ENCODE results near the gene CD27.
A peak's percentile ranks its signal among the peaks of the same experiment; 100 is the strongest.
"Not testable (repeated sequence)": the region's sequence is repeated elsewhere in the genome, so short reads cannot be mapped to it uniquely, and the experiment has no call there.

The CD27 gene

GRCh38 chr12:6469609-6470374 is 25.0 kb downstream of the CD27 start:
- DNase-seq (ENCODE audit: extremely low spot score): no peak
- ChIA-PET POLR2A (interaction anchor here (0.6 to 2.8 kb wide), 27 partner anchors 9 to 382 kb away, joined by 3 to 73 read pairs (median 6); partner anchors contain the start of genes CDCA3, COPS7A, GAPDH and MLF2), CTCF (interaction anchor here (1.1 to 3.1 kb wide), 11 partner anchors 8 to 89 kb away, joined by 3 to 31 read pairs (median 6); partner anchors contain the start of gene MRPL51)
- TF ChIP-seq CTCF (IDR thresholded peaks at IDR 0.05; ENCODE audit: control extremely low read depth, extremely low read depth, low read depth, missing control alignments): no peak

- ChIA-PET CTCF (interaction anchor here (1.1 to 3.1 kb wide), 13 partner anchors 9 to 88 kb away, joined by 3 to 31 read pairs (median 4); partner anchors contain the start of gene MRPL51), POLR2A (interaction anchor here (0.5 to 2.8 kb wide), 45 partner anchors 10 to 420 kb away, joined by 3 to 73 read pairs (median 5); partner anchors contain the start of genes CDCA3, COPS7A, GAPDH and MLF2)
- DNase-seq (ENCODE audit: extremely low spot score): peak; percentile 96
- no peak for TF ChIP-seq CTCF (IDR thresholded peaks at IDR 0.05; ENCODE audit: control extremely low read depth, extremely low read depth, low read depth, missing control alignments)
Observed at GRCh38 chr12:6470375-6471163, 25.8 kb downstream of the CD27 start, which contains the start of gene VAMP1. Gene VAMP1 (minus strand): TSS chr12:6470677. CDS start chr12:6470531, 146 bp downstream.

- no peak for DNase-seq (ENCODE audit: extremely low spot score)
- ChIA-PET CTCF (interaction anchor here (1.3 to 2.2 kb wide), 3 partner anchors 9 to 67 kb away, joined by 3 to 12 read pairs (median 3); no protein-coding TSS in a partner anchor), POLR2A (interaction anchor here (0.6 kb wide), 1 partner anchor 405 kb away, joined by 8 read pairs; no protein-coding TSS in a partner anchor)
- TF ChIP-seq CTCF (IDR thresholded peaks at IDR 0.05; ENCODE audit: control extremely low read depth, extremely low read depth, low read depth, missing control alignments): no peak
Observed at GRCh38 chr12:6471989-6472360, 27.2 kb downstream of the CD27 start.

- ChIA-PET POLR2A (interaction anchor here (0.6 kb wide), 1 partner anchor 404 kb away, joined by 8 read pairs; no protein-coding TSS in a partner anchor), CTCF (no interaction called here)
- no peak for TF ChIP-seq CTCF (IDR thresholded peaks at IDR 0.05; ENCODE audit: control extremely low read depth, extremely low read depth, low read depth, missing control alignments)
Observed at GRCh38 chr12:6472491-6472890, 27.7 kb downstream of the CD27 start.

GRCh38 chr12:6475233-6475975 is 30.6 kb downstream of the CD27 start:
- CTCF ChIA-PET: interaction anchor here (1.5 kb wide), 1 partner anchor 10 kb away, joined by 5 read pairs; no protein-coding TSS in a partner anchor
- DNase-seq (ENCODE audit: extremely low spot score); POLR2A ChIA-PET: not testable (repeated sequence)

More at GRCh38 chr12:6472491-6472890, 27.7 kb downstream of the CD27 start:
- DNase-seq (ENCODE audit: extremely low spot score): no peak

- TF ChIP-seq CTCF (IDR thresholded peaks at IDR 0.05; ENCODE audit: control extremely low read depth, extremely low read depth, low read depth, missing control alignments): no peak
- POLR2A ChIA-PET: no interaction called here
- no peak for DNase-seq (ENCODE audit: extremely low spot score)
- CTCF ChIA-PET: no interaction called here
Observed at GRCh38 chr12:6476489-6476888, 31.7 kb downstream of the CD27 start.

GRCh38 chr12:6477601-6478377 is 33.0 kb downstream of the CD27 start:
- ChIA-PET CTCF (interaction anchor here (0.9 kb wide), 1 partner anchor 12 kb away, joined by 3 read pairs; no protein-coding TSS in a partner anchor), POLR2A (interaction anchor here (0.6 kb wide), 1 partner anchor 281 kb away, joined by 4 read pairs; no protein-coding TSS in a partner anchor)
- not testable (repeated sequence) for DNase-seq (ENCODE audit: extremely low spot score)
